Coronary artery (tissue), 2 donors: ENCODE results near the gene FUT1.

Experiments
- DNase-seq: peaks from one replicate; pipeline ENCODE4 v3.0.0-alpha.2; 2017; ENCODE audit warnings: low spot score
- H3K27ac ChIP-seq, 2 donors: fragments of 200-600 bp; sonication (generic); one replicate each; pipeline ENCODE4 v1.5.1; 2016 to 2019
- H3K4me3 ChIP-seq: fragments of 200-600 bp; sonication (generic); 2 replicates; pipeline ENCODE4 v1.5.1; 2016; ENCODE audit warnings: mild to moderate bottlenecking, moderate library complexity
- CTCF ChIP-seq: fragments of 200-600 bp; sonication (generic); IDR thresholded peaks from one replicate; pipeline ENCODE4 v1.5.1; 2019; ENCODE audit warnings: antibody characterized with exemption

Gene FUT1

GRCh38 chr19:48713041-48713863 lies 39.2 kb downstream of the FUT1 start:
- peak overlapping the region; percentile 46 to 72 for H3K27ac ChIP-seq
- peak; percentile 73 for DNase-seq
- no peak for TF ChIP-seq CTCF
- H3K4me3 ChIP-seq, result peak overlapping the region; percentile 78

GRCh38 chr19:48711106-48711662 lies 41.3 kb downstream of the FUT1 start:
- no peak for TF ChIP-seq CTCF
- Histone ChIP-seq H3K27ac (no peak overlapping the region), H3K4me3 (no peak overlapping the region)
- no peak for DNase-seq

GRCh38 chr19:48708471-48708870 lies 44.0 kb downstream of the FUT1 start:
- Histone ChIP-seq H3K27ac (no peak overlapping the region), H3K4me3 (no peak overlapping the region)
- no peak for TF ChIP-seq CTCF
- no peak for DNase-seq

- DNase-seq, result no peak
- TF ChIP-seq CTCF, result no peak
- Histone ChIP-seq H3K4me3 (no peak overlapping the region), H3K27ac (no peak overlapping the region)
Observed at GRCh38 chr19:48705431-48705830, 47.0 kb downstream of the FUT1 start.

GRCh38 chr19:48703316-48703715 lies 49.1 kb downstream of the FUT1 start:
- no peak for DNase-seq
- no peak overlapping the region for H3K4me3 ChIP-seq
- no peak overlapping the region for H3K27ac ChIP-seq
- TF ChIP-seq CTCF, result no peak

- DNase-seq, result no peak
- no peak for TF ChIP-seq CTCF
- Histone ChIP-seq H3K27ac (no peak overlapping the region), H3K4me3 (no peak overlapping the region)
Observed at GRCh38 chr19:48702701-48703100, 49.7 kb downstream of the FUT1 start.

- TF ChIP-seq CTCF, result no peak
- H3K4me3 ChIP-seq, result no peak overlapping the region
- no peak for DNase-seq
- H3K27ac ChIP-seq, result no peak overlapping the region
Observed at GRCh38 chr19:48698046-48698445, 54.4 kb downstream of the FUT1 start.
